HEK293 (cell line): ENCODE data around the gene AGTPBP1.

Source experiments
- CTCF ChIP-seq: fragments of 450-650 bp; formaldehyde crosslinking; IDR thresholded peaks from 2 replicates; pipeline ENCODE4 v1.5.1; 2016; ENCODE audit warnings: missing biosample characterization, missing genetic modification characterization
- EGR2 ChIP-seq: fragments of 450-650 bp; formaldehyde crosslinking; IDR thresholded peaks from 2 replicates; pipeline ENCODE4 v1.5.1; 2016; ENCODE audit warnings: low read depth, missing biosample characterization, missing genetic modification characterization
- ELK4 ChIP-seq: IDR thresholded peaks from 2 replicates; pipeline ENCODE4 v1.6.1; 2011; ENCODE audit warnings: mild to moderate bottlenecking, low read depth, low read length, borderline replicate concordance
- KLF7 ChIP-seq: fragments of 450-650 bp; formaldehyde crosslinking; IDR thresholded peaks from 2 replicates; pipeline ENCODE4 v1.5.1; 2016; ENCODE audit warnings: missing biosample characterization, missing genetic modification characterization, borderline replicate concordance
- SCRT1 ChIP-seq: fragments of 450-650 bp; formaldehyde crosslinking; IDR thresholded peaks from 2 replicates; pipeline ENCODE4 v1.5.1; 2016; ENCODE audit warnings: missing biosample characterization, missing genetic modification characterization, borderline replicate concordance
- TCF7L2 ChIP-seq: IDR thresholded peaks from 2 replicates; pipeline ENCODE4 v1.6.1; 2011; ENCODE audit warnings: low read depth, mild to moderate bottlenecking, inconsistent platforms, low read length, moderate library complexity, borderline replicate concordance
- WT1 ChIP-seq: fragments of 450-650 bp; formaldehyde crosslinking; IDR thresholded peaks from 2 replicates; pipeline ENCODE4 v1.5.1; 2016; ENCODE audit warnings: missing biosample characterization, missing genetic modification characterization
- ZBTB10 ChIP-seq: fragments of 450-650 bp; formaldehyde crosslinking; IDR thresholded peaks from 2 replicates; pipeline ENCODE4 v1.5.1; 2016; ENCODE audit warnings: missing biosample characterization, missing genetic modification characterization
- ZBTB17 ChIP-seq: fragments of 450-650 bp; formaldehyde crosslinking; IDR thresholded peaks from 2 replicates; pipeline ENCODE4 v1.5.1; 2016; ENCODE audit warnings: missing biosample characterization, missing genetic modification characterization
- ZEB2 ChIP-seq: fragments of 450-650 bp; formaldehyde crosslinking; IDR thresholded peaks from 2 replicates; pipeline ENCODE4 v1.5.1; 2016; ENCODE audit warnings: missing biosample characterization, missing genetic modification characterization
- ZNF114 ChIP-seq: fragments of 450-650 bp; formaldehyde crosslinking; IDR thresholded peaks from 2 replicates; pipeline ENCODE4 v1.5.0; 2017; ENCODE audit warnings: missing biosample characterization, missing genetic modification characterization
- ZNF169 ChIP-seq: fragments of 450-650 bp; formaldehyde crosslinking; IDR thresholded peaks from 2 replicates; pipeline ENCODE4 v1.5.1; 2016; ENCODE audit warnings: missing biosample characterization, missing genetic modification characterization
- ZNF175 ChIP-seq: fragments of 450-650 bp; formaldehyde crosslinking; IDR thresholded peaks from 2 replicates; pipeline ENCODE4 v1.5.1; 2016; ENCODE audit warnings: missing biosample characterization, missing genetic modification characterization
- ZNF19 ChIP-seq: fragments of 450-650 bp; formaldehyde crosslinking; IDR thresholded peaks from 2 replicates; pipeline ENCODE4; 2016; ENCODE audit warnings: missing biosample characterization, missing genetic modification characterization, low read depth
- ZNF221 ChIP-seq: fragments of 450-650 bp; formaldehyde crosslinking; IDR thresholded peaks from 2 replicates; pipeline ENCODE4 v1.5.1; 2017; ENCODE audit warnings: missing biosample characterization, missing genetic modification characterization, borderline replicate concordance
- ZNF23 ChIP-seq: fragments of 450-650 bp; formaldehyde crosslinking; IDR thresholded peaks from 2 replicates; pipeline ENCODE4 v1.5.1; 2016; ENCODE audit warnings: missing biosample characterization, missing genetic modification characterization, borderline replicate concordance
- ZNF274 ChIP-seq, 2 experiments: fragments of 200-500 bp in 1 of 2; fragments of 450-650 bp in 1 of 2; sonication (Bioruptor generic) in 1 of 2; formaldehyde crosslinking in 1 of 2; IDR thresholded peaks; 2 replicates each; pipeline versions ENCODE4 v1.5.1 to v1.6.1; 2014 to 2016; ENCODE audit warnings: borderline replicate concordance in 1 of 2, inconsistent platforms in 1 of 2, low read length in 1 of 2, missing biosample characterization in 1 of 2, missing genetic modification characterization in 1 of 2
- ZNF350 ChIP-seq: fragments of 450-650 bp; formaldehyde crosslinking; IDR thresholded peaks from 2 replicates; pipeline ENCODE4 v1.5.0; 2017; ENCODE audit warnings: missing biosample characterization, mild to moderate bottlenecking, missing genetic modification characterization
- ZNF362 ChIP-seq: fragments of 450-650 bp; formaldehyde crosslinking; IDR thresholded peaks from 2 replicates; pipeline ENCODE4 v1.5.1; 2016; ENCODE audit warnings: missing biosample characterization, missing genetic modification characterization
- ZNF394 ChIP-seq: fragments of 450-650 bp; formaldehyde crosslinking; IDR thresholded peaks from 2 replicates; pipeline ENCODE4 v1.5.1; 2016; ENCODE audit warnings: missing biosample characterization, missing genetic modification characterization, mild to moderate bottlenecking, moderate library complexity, borderline replicate concordance
- ZNF416 ChIP-seq: fragments of 450-650 bp; formaldehyde crosslinking; IDR thresholded peaks from 2 replicates; pipeline ENCODE4 v1.5.1; 2016; ENCODE audit warnings: missing biosample characterization, missing genetic modification characterization
- ZNF473 ChIP-seq: fragments of 450-650 bp; formaldehyde crosslinking; IDR thresholded peaks from 2 replicates; pipeline ENCODE4 v1.5.1; 2017; ENCODE audit warnings: missing biosample characterization, missing genetic modification characterization
- ZNF585B ChIP-seq: fragments of 450-650 bp; formaldehyde crosslinking; IDR thresholded peaks from 2 replicates; pipeline ENCODE4 v1.5.1; 2016; ENCODE audit warnings: missing biosample characterization, missing genetic modification characterization
- ZNF610 ChIP-seq: fragments of 450-650 bp; formaldehyde crosslinking; IDR thresholded peaks from 2 replicates; pipeline ENCODE4 v1.5.1; 2016; ENCODE audit warnings: missing biosample characterization, missing genetic modification characterization, borderline replicate concordance
- ZNF621 ChIP-seq: fragments of 450-650 bp; formaldehyde crosslinking; IDR thresholded peaks from 2 replicates; pipeline ENCODE4 v1.5.1; 2017; ENCODE audit warnings: missing biosample characterization, missing genetic modification characterization
- ZNF629 ChIP-seq: fragments of 450-650 bp; formaldehyde crosslinking; IDR thresholded peaks from 2 replicates; pipeline ENCODE4 v1.5.1; 2017; ENCODE audit warnings: missing biosample characterization, missing genetic modification characterization
- ZNF645 ChIP-seq: fragments of 450-650 bp; formaldehyde crosslinking; IDR thresholded peaks from 2 replicates; pipeline ENCODE4; 2016; ENCODE audit warnings: missing biosample characterization, missing genetic modification characterization
- ZNF660 ChIP-seq: fragments of 450-650 bp; IDR thresholded peaks from 2 replicates; pipeline ENCODE4 v1.5.1; 2018; ENCODE audit warnings: missing biosample characterization, mild to moderate bottlenecking, missing genetic modification characterization
- ZNF670 ChIP-seq: fragments of 450-650 bp; formaldehyde crosslinking; IDR thresholded peaks from 2 replicates; pipeline ENCODE4 v1.5.1; 2016; ENCODE audit warnings: missing biosample characterization, missing genetic modification characterization, low read depth
- ZNF707 ChIP-seq: fragments of 450-650 bp; formaldehyde crosslinking; IDR thresholded peaks from 2 replicates; pipeline ENCODE4 v1.5.1; 2016; ENCODE audit warnings: missing biosample characterization, missing genetic modification characterization
- ZNF76 ChIP-seq: fragments of 450-650 bp; formaldehyde crosslinking; IDR thresholded peaks from 2 replicates; pipeline ENCODE4; 2016; ENCODE audit warnings: low read depth, missing biosample characterization, missing genetic modification characterization, borderline replicate concordance
- ZSCAN30 ChIP-seq: fragments of 450-650 bp; IDR thresholded peaks from 2 replicates; pipeline ENCODE4 v1.5.1; 2018; ENCODE audit warnings: missing biosample characterization, mild to moderate bottlenecking, missing genetic modification characterization, moderate library complexity

Gene AGTPBP1

GRCh38 chr9:85741875-85742596 lies at the start of gene AGTPBP1 (continued):
- peak; percentile 90 for TF ChIP-seq ZEB2 (tag by site-specific recombination)
- no peak; the same call in 1 of the 2 replicates for TF ChIP-seq ZNF221 (tag by site-specific recombination)
- TF ChIP-seq ZNF19 = no peak
- TF ChIP-seq ZSCAN30 (tag by site-specific recombination) = 0 out of 2 replicates have a peak, but pooled peaks have one; percentile 6
- no peak for TF ChIP-seq CTCF (tag by site-specific recombination)
- TF ChIP-seq ZBTB10 (tag by site-specific recombination) = peak; percentile 50; the same call in 1 of the 2 replicates
- peak; percentile 72 for TF ChIP-seq EGR2 (tag by site-specific recombination)
- TF ChIP-seq WT1 = peak; percentile 65
- TF ChIP-seq ZNF707 (tag by site-specific recombination) = no peak
- no peak for TF ChIP-seq ZNF621 (tag by site-specific recombination)
- no peak for TF ChIP-seq ZNF274 (IDR thresholded peaks at IDR 0.05; ENCODE audit: low read length)
- no peak for TF ChIP-seq ZNF274 (tag by site-specific recombination; IDR thresholded peaks at IDR 0.05; ENCODE audit: borderline replicate concordance)
- TF ChIP-seq ZNF362 (tag by site-specific recombination) = no peak
- TF ChIP-seq ZNF394 (tag by site-specific recombination) = no peak
- TF ChIP-seq TCF7L2 = no peak
- no peak for TF ChIP-seq ZNF670 (tag by site-specific recombination)
- no peak for TF ChIP-seq ZNF416 (tag by site-specific recombination)
- TF ChIP-seq ZNF585B (tag by site-specific recombination) = no peak
- TF ChIP-seq ZNF114 (tag by site-specific recombination) = no peak
- TF ChIP-seq SCRT1 = no peak
- no peak for TF ChIP-seq ZNF175
- TF ChIP-seq ZBTB17 (tag by site-specific recombination) = peak; percentile 73
- no peak for TF ChIP-seq ZNF629 (tag by site-specific recombination)
- TF ChIP-seq KLF7 (tag by site-specific recombination) = peak; percentile 92
- no peak for TF ChIP-seq ZNF350 (tag by site-specific recombination)
- no peak for TF ChIP-seq ELK4
- no peak for TF ChIP-seq ZNF473
- 0 out of 2 replicates have a peak, but pooled peaks have one; percentile 50 for TF ChIP-seq ZNF610 (tag by site-specific recombination)
- TF ChIP-seq ZNF645 = no peak
- no peak for TF ChIP-seq ZNF169
- TF ChIP-seq ZNF76 = peak; percentile 87
- no peak for TF ChIP-seq ZNF23 (tag by site-specific recombination)
- TF ChIP-seq ZNF660 (tag by site-specific recombination) = peak; percentile 13
